Measurements from ENCODE around the gene PGRMC1.

GRCh38 chrX:119288890-119289393 lies 52.9 kb downstream of the PGRMC1 start:
- TF ChIP-seq CTCF (IDR thresholded peaks at IDR 0.05; ENCODE audit: low read length): peak; percentile 15; the same call in 1 of the 2 replicates
- TF ChIP-seq EZH2 (IDR thresholded peaks at IDR 0.05; ENCODE audit: borderline replicate concordance, low read length): no peak
